Erythroblast (primary cell): ENCODE results near the gene DYNLT5.

Source experiments
- GATA1 ChIP-seq: IDR thresholded peaks from 2 replicates; pipeline ENCODE4 v1.6.1; 2011; ENCODE audit warnings: low read depth, mild to moderate bottlenecking, control low read depth, low read length, moderate library complexity
- POLR2A ChIP-seq: IDR thresholded peaks from 2 replicates; pipeline ENCODE4 v1.6.1; 2011; ENCODE audit warnings: mild to moderate bottlenecking, low read length

DNA sequence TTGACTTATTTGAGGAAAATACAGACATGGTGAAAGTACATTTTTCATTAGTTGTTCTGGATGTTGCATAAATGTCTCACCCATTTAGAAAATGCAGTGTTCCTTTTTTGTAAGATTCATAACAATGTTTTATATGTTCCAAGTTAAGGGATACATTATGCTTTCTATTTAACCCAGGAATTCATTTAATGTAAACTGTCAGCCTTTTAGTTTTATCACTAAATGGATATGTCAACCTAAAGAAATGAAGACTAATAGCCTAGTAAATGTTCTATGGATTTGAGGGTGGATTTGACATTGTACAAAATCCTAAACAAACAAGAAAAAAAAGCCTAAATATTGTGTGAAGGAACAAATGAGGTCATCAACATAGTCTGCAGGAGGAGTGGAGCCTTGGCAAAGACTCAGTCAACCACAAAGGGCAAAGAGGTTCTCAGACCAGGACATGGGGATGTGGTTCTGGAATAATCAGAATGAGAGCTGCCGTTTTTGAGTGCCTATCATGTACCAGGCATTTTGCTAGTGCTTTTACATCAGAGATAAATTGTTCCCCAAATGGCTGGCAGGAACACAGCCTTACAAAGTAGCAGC, 57.6 kb downstream of the DYNLT5 start:
- no peak for TF ChIP-seq POLR2A
- no peak for TF ChIP-seq GATA1
